SW480 (cell line): ENCODE data around the gene PTP4A2.
"Not testable (repeated sequence)": the region's sequence is repeated elsewhere in the genome, so short reads cannot be mapped to it uniquely, and the experiment has no call there.

ENCODE experiments used
- DNase-seq: peaks from one replicate; pipeline ENCODE4 v3.0.0-alpha.2; 2016; ENCODE audit warnings: low spot score

PTP4A2 gene

DNA sequence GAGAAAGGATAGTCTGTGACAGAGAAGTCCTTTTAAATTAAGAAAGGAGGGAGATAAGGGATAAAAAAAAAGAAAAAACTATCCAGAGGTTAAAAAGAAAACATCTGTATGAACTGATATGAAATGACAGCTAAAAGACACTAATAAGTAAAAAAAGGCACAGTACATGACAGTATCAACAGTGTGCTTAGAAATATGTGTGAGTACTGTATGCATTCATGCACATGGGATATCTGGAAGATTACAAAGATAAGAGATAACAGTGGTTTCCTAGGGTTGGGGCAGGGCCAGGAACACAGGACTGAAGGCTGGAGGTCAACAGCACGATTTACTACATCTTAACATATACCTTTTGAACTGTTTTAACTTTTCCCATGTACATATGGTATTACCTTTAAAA is 13.3 kb downstream of the PTP4A2 start:
- DNase-seq = no peak

DNA sequence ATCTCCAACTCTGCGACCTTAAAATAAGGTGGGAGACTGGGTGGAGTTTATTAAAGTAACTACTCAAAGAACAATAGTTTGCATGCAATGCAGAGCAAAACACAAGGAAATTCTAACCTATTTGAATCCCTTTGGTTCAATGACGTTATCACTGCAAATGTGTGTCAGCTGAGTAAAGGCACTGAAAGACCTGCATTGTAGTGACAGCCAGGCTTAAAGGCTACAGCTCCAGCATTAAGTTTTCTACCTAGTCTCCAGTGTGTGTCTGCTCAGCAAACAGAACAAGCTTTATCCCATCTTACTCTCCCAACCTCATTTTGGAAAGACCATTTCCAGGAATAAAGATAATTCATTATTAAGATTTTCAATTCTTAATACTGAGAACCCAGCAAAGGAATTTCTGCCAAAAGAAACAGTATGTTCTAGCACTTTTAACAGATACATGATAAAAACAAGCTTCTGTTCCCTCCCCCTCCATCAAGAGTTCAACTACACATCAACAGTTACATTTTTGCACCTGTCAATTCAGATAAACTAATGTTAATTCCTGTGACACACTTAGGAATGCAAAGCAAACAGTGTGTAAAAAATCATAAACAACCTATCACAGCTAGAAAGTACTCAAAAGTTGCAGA is 14.2 kb downstream of the PTP4A2 start:
- DNase-seq = no peak

DNA sequence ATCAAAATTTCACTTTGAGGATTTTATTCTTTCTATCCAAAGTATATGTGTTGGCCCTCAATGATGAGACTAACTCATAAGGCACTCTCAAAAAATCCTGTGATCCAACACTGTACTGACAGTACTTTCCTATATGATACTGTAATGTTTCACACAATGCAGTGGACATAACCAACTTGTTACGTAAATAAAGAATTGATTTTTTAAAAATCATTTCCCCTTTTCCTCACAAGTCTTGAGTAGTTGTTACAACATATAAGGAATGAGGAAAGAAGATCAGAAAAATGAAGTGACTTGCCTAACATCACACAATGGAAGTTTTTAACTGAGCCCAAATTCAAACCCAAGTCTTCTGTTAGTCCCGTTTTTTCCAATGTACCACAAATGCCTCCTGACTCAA is 17.2 kb downstream of the PTP4A2 start:
- DNase-seq = no peak

DNA sequence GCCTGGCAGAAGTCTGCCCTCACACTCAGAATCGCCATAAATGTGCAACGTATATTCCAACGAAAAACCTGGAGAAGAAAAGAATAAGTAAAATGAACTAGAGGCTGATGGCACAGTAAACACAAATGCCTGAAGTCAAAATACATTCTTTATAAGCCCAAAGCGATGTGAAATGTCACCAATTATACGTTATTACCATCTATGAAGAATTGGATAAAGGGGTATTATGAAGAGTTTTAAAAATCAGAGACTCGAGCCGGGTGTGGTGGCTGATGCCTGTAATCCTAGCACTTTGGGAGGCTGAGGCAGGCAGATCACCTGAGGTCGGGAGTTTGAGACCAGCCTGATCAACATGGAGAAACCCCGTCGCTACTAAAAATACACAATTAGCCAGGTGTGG is 18.6 kb downstream of the PTP4A2 start:
- no peak for DNase-seq

DNA sequence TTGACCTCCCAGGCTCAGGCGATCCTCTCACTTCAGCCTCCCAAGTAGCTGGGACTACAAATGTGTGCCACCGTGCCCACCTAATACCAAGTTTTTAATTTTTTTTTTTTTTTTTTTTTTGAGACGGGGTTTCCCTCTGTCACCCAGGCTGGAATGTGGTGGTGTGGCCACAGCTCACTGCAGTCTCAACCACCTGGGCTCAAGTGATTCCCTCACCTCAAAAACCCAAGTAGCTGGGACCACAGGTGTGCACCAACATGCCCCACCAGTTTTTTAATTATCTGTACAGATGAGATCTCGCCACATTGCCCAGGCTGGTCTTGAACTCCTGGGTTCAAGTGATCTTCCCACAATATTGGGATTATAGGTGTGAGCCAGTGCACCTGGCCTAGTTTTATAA is 22.7 kb downstream of the PTP4A2 start:
- DNase-seq = no peak

DNA sequence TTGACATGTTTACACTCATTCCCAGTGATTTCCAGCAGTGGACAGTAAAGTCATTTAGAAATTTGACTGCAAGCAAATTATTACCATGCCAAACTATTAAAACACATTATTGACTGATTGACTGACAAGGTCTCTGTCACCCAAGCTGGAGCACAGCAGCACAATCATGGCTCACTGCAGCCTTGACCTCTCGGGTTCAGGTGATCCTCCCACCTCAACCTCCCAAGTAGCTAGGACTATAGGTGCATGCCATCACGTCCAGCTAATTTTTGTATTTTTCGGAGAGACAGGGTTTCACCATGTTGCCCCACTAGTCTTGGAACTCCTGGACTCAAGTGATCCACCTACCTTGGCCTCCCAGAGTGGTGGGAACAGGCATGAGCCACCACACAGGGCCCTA is 24.2 kb downstream of the PTP4A2 start:
- DNase-seq = no peak

DNA sequence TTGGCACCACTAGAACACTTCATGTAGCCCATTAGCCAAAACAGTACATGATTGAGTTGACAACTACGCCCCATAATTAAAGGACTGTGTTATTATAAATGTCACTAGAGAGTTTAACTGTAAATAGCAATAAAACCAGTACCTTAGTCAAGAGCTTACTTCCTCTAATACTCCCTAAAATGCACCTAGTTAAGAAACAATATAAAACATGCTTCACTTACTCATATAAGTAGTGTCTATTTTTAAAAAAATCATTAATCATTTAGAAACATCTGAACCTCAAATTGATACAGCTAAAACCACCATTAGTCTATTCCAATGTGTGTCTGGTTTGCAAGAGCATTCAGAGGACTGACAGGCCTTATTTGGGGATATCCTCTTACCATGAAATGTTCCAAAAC is 25.3 kb downstream of the PTP4A2 start:
- no peak for DNase-seq

DNA sequence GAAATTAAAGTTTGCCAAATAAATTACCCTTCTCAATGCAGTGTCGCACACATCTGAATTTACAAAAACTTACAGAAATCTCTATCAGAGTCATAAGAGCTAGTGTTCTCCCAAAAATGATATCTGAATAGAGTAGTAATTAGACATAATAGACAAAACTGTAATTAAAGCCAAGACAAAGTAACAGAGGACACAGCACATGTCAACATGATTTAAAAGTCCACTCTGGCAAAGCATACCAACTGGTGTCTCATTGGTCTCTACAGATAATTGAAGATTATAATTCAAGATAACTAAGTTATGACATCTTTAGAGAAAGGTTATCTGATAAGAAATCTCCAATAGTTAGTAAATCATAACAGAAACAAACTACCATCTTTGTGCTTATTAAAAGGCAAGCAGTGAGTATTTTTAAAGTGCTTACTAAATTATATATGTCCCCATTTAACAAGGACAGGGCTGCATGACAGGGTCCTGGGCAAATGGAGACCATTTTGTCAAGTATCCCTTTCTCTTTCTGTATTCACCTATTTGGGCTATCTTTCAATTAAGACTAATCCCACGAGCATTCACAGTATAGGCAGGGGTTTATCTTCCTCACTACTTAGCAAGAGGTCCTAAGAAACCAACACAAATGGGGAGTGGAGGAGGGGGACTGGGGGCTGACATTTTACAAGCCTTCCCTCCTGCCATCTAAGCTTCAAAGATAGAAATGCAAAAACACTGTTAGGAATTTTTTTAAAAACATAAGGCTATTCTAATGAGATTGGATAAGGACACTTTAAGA is 26.0 kb downstream of the PTP4A2 start:
- no peak for DNase-seq

DNA sequence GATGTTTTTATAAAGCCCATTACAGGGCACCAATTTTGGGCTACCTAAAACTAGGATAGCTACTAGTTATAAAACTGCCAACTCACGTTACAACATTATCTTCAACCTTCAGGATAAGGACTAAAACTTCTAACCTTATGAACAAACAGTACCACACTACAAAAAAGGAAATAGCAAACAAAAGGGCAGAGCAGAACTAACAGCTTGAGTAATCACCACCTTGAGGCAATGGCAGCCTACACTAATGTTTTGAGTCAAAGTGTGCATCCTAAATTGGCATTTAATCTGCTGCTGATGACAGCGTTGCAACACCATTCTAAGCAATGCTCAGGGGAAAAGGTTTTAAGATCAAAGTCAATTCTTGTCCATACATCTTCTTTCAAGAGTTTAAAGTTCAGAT is 27.2 kb downstream of the PTP4A2 start:
- DNase-seq = no peak

DNA sequence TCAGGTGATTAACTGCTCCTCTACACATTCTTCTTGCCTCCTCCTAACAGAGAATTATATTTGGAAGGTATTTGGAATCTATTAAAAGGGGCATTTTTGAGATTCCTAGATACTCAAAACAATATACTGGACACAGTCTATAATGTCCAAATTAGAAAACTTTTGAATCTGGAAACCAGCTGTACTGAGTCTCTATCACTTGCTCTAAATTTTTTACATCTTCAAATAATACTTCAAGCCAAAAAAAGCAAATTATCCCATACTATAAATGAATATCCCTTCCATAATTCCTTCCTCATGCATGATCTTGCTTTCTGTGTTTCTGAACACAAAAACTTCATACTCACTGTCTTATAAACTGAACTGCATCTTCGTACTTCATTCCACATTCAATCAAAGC is 28.5 kb downstream of the PTP4A2 start:
- no peak for DNase-seq

DNA sequence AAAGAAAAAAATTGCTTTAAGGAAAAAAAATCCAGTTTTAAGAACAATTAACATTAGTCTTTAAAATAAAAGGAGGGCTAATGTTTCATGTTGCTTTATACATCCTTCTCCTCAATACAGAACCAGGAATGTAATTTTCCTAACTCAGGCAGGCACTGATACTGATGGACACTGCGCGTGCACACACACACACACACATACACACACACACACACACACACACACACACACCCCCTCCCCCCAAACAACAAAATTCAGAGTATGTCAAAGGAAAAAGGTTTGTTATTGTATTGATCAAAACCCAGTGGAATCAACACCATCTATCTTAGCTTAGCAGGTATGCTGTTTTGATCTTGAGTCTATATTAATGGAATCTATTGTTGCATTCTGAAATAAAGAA is 31.6 kb downstream of the PTP4A2 start:
- no peak for DNase-seq

DNA sequence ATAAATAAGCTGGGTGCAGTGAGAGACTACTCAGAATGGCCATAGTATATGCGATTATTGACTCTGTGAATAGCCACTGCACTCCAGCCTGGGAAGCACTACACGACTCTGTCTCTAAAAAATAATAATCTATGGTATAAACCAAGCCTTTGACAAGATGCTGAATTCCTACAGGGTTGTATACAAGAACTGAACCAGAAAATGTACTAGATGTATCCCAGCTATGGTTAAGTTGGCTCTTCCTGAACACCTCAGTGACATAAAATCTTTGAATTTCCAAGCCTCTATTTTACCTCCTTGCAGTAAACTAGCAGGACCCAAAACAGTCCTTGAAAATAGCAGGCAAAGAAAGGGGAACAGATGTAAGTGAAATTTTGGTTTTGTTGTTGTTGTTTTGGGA is 32.5 kb downstream of the PTP4A2 start:
- DNase-seq = no peak

DNA sequence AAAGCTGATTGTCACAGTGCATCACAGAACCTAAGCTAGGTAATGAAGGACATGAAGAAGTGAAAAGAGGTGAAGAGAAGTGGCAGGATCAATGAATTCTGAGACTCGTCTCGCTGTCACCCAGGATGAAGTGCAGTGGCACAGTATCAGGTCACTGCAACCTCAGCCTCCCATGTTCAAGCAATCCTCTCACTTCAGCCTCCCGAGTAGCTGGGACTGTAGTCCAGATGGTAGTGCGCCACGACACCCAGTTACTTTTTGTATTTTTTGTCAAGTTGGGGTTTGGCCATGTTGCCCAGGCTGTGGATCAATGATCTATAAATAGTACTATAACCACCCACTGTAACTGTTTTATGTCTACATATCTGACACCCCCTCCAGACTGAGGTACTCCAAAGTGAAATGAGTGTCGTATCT is 33.1 kb downstream of the PTP4A2 start:
- no peak for DNase-seq

DNA sequence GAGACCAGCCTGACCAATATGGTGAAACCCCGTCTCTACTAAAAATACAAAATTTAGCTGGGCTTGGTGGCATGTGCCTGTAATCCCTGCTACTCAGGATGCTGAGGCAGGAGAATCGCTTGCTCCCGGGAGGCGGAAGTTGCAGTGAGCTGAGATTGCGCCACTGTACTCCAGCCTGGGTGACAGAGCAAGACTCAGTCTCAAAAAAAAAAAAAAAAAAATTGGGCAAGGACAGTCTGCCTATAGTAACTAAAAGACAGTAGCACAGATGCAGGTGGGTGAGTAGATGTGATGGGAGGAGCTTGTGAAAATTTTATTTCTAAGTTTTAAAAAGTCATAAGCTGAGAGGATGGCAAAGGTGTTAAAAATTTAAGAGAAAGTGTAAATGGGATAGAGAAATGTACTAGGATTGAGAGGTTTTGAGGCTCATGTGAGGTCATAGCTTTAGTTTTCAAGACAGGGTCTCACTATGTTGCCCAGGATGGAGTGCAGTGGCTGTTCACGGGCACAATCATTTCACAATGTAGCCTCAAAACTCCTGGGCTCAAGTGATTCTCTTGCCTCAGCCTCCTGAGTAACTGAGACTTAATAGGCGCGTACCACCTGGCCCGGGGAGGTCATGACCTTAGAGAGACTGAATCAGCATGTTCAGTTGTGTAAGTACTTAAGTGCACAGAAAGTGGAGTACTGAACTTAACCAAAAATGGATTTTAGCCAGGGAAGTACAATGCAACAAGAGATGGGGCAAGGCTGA is 33.7 kb downstream of the PTP4A2 start:
- no peak for DNase-seq

DNA sequence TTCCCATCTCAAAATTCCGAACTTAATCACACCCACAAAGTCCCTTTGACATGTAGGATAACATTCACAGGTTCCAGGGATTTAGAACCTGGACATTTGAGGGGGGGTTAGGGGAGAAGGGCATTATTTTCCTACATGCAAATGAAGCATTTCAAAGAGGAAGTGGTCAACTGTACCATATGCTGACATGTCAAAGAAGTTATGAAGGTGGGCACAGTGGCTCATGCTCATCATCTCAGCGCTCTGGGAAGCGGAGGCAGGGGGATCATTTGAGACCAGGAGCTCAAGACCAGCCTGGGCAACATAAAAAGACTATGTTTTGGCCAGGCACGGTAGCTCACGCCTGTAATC is 35.7 kb downstream of the PTP4A2 start:
- no peak for DNase-seq

DNA sequence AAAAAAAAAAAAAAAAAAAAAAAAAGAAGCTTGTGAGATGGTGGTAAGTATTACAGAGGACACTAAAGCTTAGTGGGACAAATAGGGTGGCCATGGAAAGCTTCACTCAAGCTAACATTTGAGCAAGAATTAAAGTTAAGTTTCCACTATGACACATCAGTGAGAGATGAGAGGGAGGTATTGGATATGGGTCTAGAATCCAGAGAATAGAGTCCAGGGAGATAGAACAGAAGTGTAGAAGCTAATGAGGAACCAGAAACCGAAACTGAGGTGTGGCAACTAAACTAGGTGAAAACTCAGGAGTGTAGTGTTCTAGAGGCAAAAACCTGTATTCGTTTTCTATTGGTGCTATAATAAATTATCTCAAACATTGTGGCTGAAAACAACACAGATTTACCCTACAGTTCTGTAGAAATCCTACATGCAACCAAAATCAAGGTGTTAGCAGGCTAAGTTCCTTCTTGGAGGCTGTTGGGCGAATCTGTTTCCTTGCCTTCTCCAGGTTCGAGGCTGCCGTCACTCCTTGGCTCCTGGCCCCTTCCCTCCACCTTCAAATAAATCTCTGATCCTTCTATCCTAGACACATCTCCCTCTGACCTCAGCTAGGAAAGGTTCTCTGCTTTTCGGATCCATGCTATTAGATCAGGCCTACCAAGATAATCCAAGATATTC is 36.2 kb downstream of the PTP4A2 start:
- DNase-seq = no peak

DNA sequence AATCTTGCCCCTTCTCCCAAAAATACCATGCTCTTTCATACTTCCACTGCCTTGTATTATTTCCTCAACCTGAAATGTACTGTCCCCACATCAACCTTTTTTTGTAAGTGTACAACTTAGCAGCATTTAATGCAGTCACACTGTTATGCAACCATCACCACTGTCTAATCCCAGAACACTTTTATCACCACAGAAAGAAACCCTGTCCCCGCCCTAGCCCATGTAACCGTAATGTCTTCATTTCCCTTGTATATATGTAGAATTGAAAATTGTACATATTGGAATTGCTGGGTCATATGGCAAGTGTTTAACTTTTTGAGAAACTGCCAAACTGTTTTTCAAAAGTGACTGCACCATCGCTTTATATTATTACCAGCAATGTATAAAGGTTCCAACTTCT is 37.4 kb downstream of the PTP4A2 start:
- DNase-seq = no peak

DNA sequence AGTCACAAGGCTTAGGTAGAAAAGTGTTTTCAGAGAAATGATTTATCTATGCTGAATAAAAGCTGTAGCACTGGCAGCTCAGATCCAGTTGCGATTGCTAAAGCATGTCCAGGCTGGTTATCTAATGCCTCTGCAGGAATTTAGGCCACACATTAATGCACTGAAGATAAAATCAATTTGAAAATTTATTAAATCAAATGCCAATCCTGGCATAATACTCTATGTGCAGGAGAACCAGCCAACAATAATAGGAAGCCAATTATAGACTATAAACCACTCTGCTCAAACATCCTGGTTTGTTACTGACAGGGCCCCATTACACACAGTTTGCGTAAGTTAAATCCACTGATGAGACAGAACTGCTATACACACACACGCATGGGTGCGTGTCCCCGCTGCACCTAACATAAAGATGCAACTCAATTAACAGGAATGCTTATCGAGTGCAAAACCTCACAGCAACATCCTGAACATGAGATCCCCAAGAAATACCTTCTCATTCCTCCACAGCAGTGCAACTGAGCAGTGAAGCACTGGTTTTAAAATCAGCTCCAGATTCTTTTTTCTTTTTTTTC is 40.6 kb downstream of the PTP4A2 start:
- DNase-seq = no peak

DNA sequence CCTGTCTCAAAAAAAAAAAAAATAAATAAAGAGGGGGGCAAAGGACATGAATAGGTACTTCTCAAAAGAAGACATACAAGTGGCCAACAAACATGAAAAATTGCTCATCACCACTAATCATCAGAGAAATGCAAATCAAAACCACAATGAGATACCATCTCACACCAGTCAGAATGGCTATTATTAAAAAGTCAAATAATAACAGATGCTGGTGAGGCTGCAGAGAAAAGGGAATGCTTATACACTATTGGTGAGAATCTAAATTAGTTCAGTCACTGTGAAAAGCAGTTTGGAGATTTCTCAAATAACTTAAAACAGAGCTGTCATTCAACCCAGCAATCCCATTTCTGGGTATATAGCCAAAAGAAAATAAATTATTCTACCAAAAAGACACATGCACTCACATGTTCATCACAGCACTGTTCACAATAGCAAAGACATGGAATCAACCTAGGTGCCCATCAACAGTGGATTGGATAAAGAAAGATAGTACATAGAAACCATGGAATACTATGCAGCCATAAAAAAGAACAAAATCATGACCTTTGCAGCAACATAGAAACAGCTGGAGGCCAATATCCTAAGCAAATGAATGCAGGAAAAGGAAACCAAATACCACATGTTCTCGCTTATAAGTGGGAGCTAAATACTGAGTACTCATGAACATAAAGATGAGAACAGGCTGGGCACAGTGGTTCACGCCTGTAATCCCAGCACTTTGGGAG is 42.5 kb downstream of the PTP4A2 start:
- not testable (repeated sequence) for DNase-seq

DNA sequence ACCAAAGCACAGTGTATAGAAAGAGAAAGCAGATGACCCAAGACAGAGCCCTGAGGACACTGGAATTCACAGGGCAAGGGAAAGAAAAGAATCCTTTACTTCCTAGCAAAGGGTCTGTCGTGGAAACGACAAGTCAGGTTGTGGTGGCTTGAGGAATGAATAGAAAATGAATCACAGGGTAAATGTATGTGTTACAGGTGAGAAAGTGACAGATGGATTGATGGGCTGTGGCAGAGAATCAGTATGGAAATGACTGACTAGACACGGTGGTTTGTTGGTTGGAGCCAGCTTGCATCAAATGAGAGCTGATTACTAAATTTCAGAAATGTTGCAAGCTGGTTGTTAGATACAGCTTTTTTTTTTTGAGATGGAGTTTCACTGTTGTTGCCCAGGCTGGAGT is 46.9 kb downstream of the PTP4A2 start:
- no peak for DNase-seq

DNA sequence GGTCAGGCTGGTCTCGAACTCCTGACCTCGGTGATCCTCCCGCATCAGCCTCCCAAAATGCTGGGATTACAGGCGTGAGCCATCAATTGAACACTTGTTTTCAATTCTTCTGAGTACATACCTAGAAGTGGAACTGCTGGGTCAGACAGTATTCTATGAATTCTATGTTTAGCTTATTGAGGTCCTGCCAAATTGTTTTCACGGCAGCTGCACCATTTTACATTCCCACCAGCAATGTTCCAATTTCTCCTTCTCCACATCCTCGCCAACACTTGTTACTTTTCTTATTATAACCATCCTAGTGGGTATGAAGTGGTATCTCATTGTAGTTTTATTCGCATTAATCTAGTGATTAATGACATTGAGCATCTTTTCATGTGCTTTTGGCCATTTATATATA is 49.9 kb downstream of the PTP4A2 start:
- DNase-seq = no peak

DNA sequence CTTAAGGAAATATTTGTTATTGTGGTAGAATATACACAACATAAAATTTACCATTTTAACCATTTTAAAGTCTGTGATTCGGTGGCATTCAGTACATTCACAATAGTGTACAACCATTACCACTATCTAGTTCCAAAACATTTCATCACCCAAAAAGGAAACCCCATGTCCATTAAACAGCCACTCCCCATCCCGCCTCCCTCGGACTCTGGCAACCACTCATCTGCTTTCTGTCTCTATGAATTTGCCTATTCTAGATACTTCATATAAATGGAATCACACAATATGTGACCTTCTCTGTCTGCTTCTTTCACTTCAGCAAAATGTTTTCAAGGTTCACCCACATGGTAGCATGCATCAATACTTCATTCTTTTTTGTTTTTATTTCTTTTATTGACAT is 51.3 kb downstream of the PTP4A2 start:
- DNase-seq = no peak
